Measurements from ENCODE around the gene SRRM2.

The SRRM2 gene

GRCh38 chr16:2813771-2814221 is 61.4 kb downstream of the SRRM2 start:
- TF ChIP-seq CTCF (IDR thresholded peaks at IDR 0.05) = no peak
- H3K4me1 ChIP-seq = no peaks in the 10 kb centered on the region
- no peak overlapping the region for H2AFZ ChIP-seq
- H3K36me3 ChIP-seq (ENCODE audit: control insufficient read depth, insufficient read depth, low read length) = no peaks in the 10 kb centered on the region
- no peaks in the 10 kb centered on the region for H3K9me3 ChIP-seq (ENCODE audit: control insufficient read depth, low read length)
- no peak overlapping the region for H3K4me2 ChIP-seq (ENCODE audit: low read length)
- no peaks in the 10 kb centered on the region for H3K27me3 ChIP-seq (ENCODE audit: control insufficient read depth, insufficient read depth, low read length)
- no peak overlapping the region for H3K9ac ChIP-seq
- H3K27ac ChIP-seq = no peak overlapping the region
- H3K4me3 ChIP-seq (ENCODE audit: low read depth, low read length) = no peak overlapping the region
- H3K79me2 ChIP-seq = no peaks in the 10 kb centered on the region

GRCh38 chr16:2814551-2815298 is 62.3 kb downstream of the SRRM2 start:
- Histone ChIP-seq H3K4me1 (no peaks in the 10 kb centered on the region), H3K9ac (no peak overlapping the region), H3K9me3 (ENCODE audit: control insufficient read depth, low read length) (no peaks in the 10 kb centered on the region), H3K36me3 (ENCODE audit: control insufficient read depth, insufficient read depth, low read length) (no peaks in the 10 kb centered on the region), H3K4me3 (ENCODE audit: low read depth, low read length) (no peak overlapping the region), H3K4me2 (ENCODE audit: low read length) (no peak overlapping the region), H2AFZ (no peak overlapping the region), H3K27ac (no peak overlapping the region), H3K79me2 (no peaks in the 10 kb centered on the region), H3K27me3 (ENCODE audit: control insufficient read depth, insufficient read depth, low read length) (no peaks in the 10 kb centered on the region)
- no peak for TF ChIP-seq CTCF (IDR thresholded peaks at IDR 0.05)

GRCh38 chr16:2815299-2815771 is 62.9 kb downstream of the SRRM2 start:
- Histone ChIP-seq H3K4me3 (ENCODE audit: low read depth, low read length) (no peak overlapping the region), H3K79me2 (no peaks in the 10 kb centered on the region), H2AFZ (no peak overlapping the region), H3K9me3 (ENCODE audit: control insufficient read depth, low read length) (no peaks in the 10 kb centered on the region), H3K27me3 (ENCODE audit: control insufficient read depth, insufficient read depth, low read length) (no peaks in the 10 kb centered on the region), H3K9ac (no peak overlapping the region), H3K36me3 (ENCODE audit: control insufficient read depth, insufficient read depth, low read length) (no peaks in the 10 kb centered on the region), H3K4me2 (ENCODE audit: low read length) (no peak overlapping the region), H3K27ac (no peak overlapping the region), H3K4me1 (no peaks in the 10 kb centered on the region)
- TF ChIP-seq CTCF (IDR thresholded peaks at IDR 0.05) = no peak

- Histone ChIP-seq H3K9me3 (ENCODE audit: control insufficient read depth, low read length) (no peaks in the 10 kb centered on the region), H3K27ac (no peak within 1 kb of the TSS), H3K36me3 (ENCODE audit: control insufficient read depth, insufficient read depth, low read length) (no peaks in the 10 kb centered on the region), H3K9ac (no peak within 1 kb of the TSS), H3K4me2 (ENCODE audit: low read length) (no peak within 1 kb of the TSS), H2AFZ (no peak within 1 kb of the TSS), H3K79me2 (no peaks in the 10 kb centered on the region), H3K4me1 (no peaks in the 10 kb centered on the region), H3K4me3 (ENCODE audit: low read depth, low read length) (no peak within 1 kb of the TSS), H3K27me3 (ENCODE audit: control insufficient read depth, insufficient read depth, low read length) (no peaks in the 10 kb centered on the region)
- TF ChIP-seq CTCF (IDR thresholded peaks at IDR 0.05) = no peak
Observed at GRCh38 chr16:2816751-2817339, 64.4 kb downstream of the SRRM2 start, which contains the start of gene PRSS21. PRSS21 (plus strand) TSS chr16:2817237; CDS start chr16:2817269, 32 bp downstream.
